ENCODE measurements around the gene DGKI.

DGKI gene

GRCh38 chr7:137717045-137717444, 129.7 kb downstream of the DGKI start:
- H3K27me3 ChIP-seq (ENCODE audit: control insufficient read depth in 3 of 3, insufficient read depth in 3 of 3, low read depth in 1 of 3, low read length in 3 of 3), result no peaks in the 10 kb centered on the region
- H3K4me2 ChIP-seq (ENCODE audit: insufficient read depth, low read length, poor library complexity, severe bottlenecking), result no peak overlapping the region
- no peak overlapping the region for H4K8ac ChIP-seq (ENCODE audit: low read depth, low read length)
- no peak overlapping the region for H3K4ac ChIP-seq (ENCODE audit: low read length)
- H2BK12ac ChIP-seq (ENCODE audit: low read length), result no peak overlapping the region
- no peak overlapping the region for H3K18ac ChIP-seq (ENCODE audit: low read length)
- no peak overlapping the region for H3K4me3 ChIP-seq (ENCODE audit: low read length in 2 of 2)
- H3K23ac ChIP-seq (ENCODE audit: low read depth, low read length, poor library complexity), result no peak overlapping the region
- H3K27ac ChIP-seq (replicated peaks; ENCODE audit: low read length), result no peak overlapping the region
- no peak overlapping the region for H3K9ac ChIP-seq (ENCODE audit: low read depth, low read length, poor library complexity)
- H2AK5ac ChIP-seq (ENCODE audit: low read depth, low read length), result no peak overlapping the region
- no peak for DNase-seq (ENCODE audit: low spot score)
- H3K14ac ChIP-seq (ENCODE audit: low read length), result no peak overlapping the region
- WGBS, 2 donors (ENCODE audit: extremely low coverage in 2 of 2, insufficient read length in 2 of 2, insufficient replicate concordance in 1 of 2), result no CpG with 5 or more reads among the region's 3 CpGs
- peaks cover 12 to 32% of the 10 kb centered on the region in 2 donors for H3K4me1 ChIP-seq (ENCODE audit: control insufficient read depth in 2 of 2, insufficient read depth in 1 of 2, low read depth in 1 of 2, low read length in 2 of 2)
- H3K36me3 ChIP-seq (replicated peaks in 1 of 2; ENCODE audit: control insufficient read depth in 2 of 2, insufficient read depth in 2 of 2, low read length in 2 of 2), result no peaks in the 10 kb centered on the region
- H3K9me3 ChIP-seq (replicated peaks in 1 of 2; ENCODE audit: control insufficient read depth in 2 of 2, insufficient read depth in 1 of 2, low read depth in 1 of 2, low read length in 2 of 2), result no peaks in the 10 kb centered on the region
- H4K91ac ChIP-seq (ENCODE audit: low read depth, low read length, poor library complexity), result no peak overlapping the region
- H2AFZ ChIP-seq (ENCODE audit: low read length), result no peak overlapping the region
- no peaks in the 10 kb centered on the region for H3K79me1 ChIP-seq (ENCODE audit: low read depth, low read length)
- H2BK5ac ChIP-seq (ENCODE audit: low read length), result no peak overlapping the region
- no peak overlapping the region for H2BK120ac ChIP-seq (ENCODE audit: low read depth, low read length)
- no peak overlapping the region for H2BK15ac ChIP-seq (ENCODE audit: low read length)

- H3K79me1 ChIP-seq (ENCODE audit: low read depth, low read length), result no peaks in the 10 kb centered on the region
- H2BK12ac ChIP-seq (ENCODE audit: low read length), result no peak overlapping the region
- H3K4me2 ChIP-seq (ENCODE audit: insufficient read depth, low read length, poor library complexity, severe bottlenecking), result no peak overlapping the region
- no peak overlapping the region for H3K4me3 ChIP-seq (ENCODE audit: low read length in 2 of 2)
- no peak overlapping the region for H4K91ac ChIP-seq (ENCODE audit: low read depth, low read length, poor library complexity)
- no peak overlapping the region for H2BK120ac ChIP-seq (ENCODE audit: low read depth, low read length)
- H3K9me3 ChIP-seq (replicated peaks in 1 of 2; ENCODE audit: control insufficient read depth in 2 of 2, insufficient read depth in 1 of 2, low read depth in 1 of 2, low read length in 2 of 2), result no peaks in the 10 kb centered on the region
- H3K27ac ChIP-seq (replicated peaks; ENCODE audit: low read length), result no peak overlapping the region
- H3K27me3 ChIP-seq (ENCODE audit: control insufficient read depth in 3 of 3, insufficient read depth in 3 of 3, low read depth in 1 of 3, low read length in 3 of 3), result no peaks in the 10 kb centered on the region
- peak overlapping the region; percentile 32 for H2AFZ ChIP-seq (ENCODE audit: low read length)
- no peak overlapping the region for H2BK15ac ChIP-seq (ENCODE audit: low read length)
- no peak overlapping the region for H3K9ac ChIP-seq (ENCODE audit: low read depth, low read length, poor library complexity)
- no peak overlapping the region for H2AK5ac ChIP-seq (ENCODE audit: low read depth, low read length)
- peaks cover 12 to 32% of the 10 kb centered on the region in 2 donors for H3K4me1 ChIP-seq (ENCODE audit: control insufficient read depth in 2 of 2, insufficient read depth in 1 of 2, low read depth in 1 of 2, low read length in 2 of 2)
- DNase-seq (ENCODE audit: low spot score), result no peak
- WGBS, 2 donors (ENCODE audit: extremely low coverage in 2 of 2, insufficient read length in 2 of 2, insufficient replicate concordance in 1 of 2), result no CpG with 5 or more reads among the region's 5 CpGs
- no peak overlapping the region for H3K14ac ChIP-seq (ENCODE audit: low read length)
- no peaks in the 10 kb centered on the region for H3K36me3 ChIP-seq (replicated peaks in 1 of 2; ENCODE audit: control insufficient read depth in 2 of 2, insufficient read depth in 2 of 2, low read length in 2 of 2)
- no peak overlapping the region for H2BK5ac ChIP-seq (ENCODE audit: low read length)
- no peak overlapping the region for H3K18ac ChIP-seq (ENCODE audit: low read length)
- no peak overlapping the region for H4K8ac ChIP-seq (ENCODE audit: low read depth, low read length)
- H3K23ac ChIP-seq (ENCODE audit: low read depth, low read length, poor library complexity), result no peak overlapping the region
- no peak overlapping the region for H3K4ac ChIP-seq (ENCODE audit: low read length)
Measured at GRCh38 chr7:137716061-137716460, 130.7 kb downstream of the DGKI start.

GRCh38 chr7:137715533-137715932, 131.2 kb downstream of the DGKI start:
- no peak for DNase-seq (ENCODE audit: low spot score)
- no peak overlapping the region for H2BK15ac ChIP-seq (ENCODE audit: low read length)
- no peak overlapping the region for H3K4me2 ChIP-seq (ENCODE audit: insufficient read depth, low read length, poor library complexity, severe bottlenecking)
- peak overlapping the region; percentile 32 for H2AFZ ChIP-seq (ENCODE audit: low read length)
- no peaks in the 10 kb centered on the region for H3K27me3 ChIP-seq (ENCODE audit: control insufficient read depth in 3 of 3, insufficient read depth in 3 of 3, low read depth in 1 of 3, low read length in 3 of 3)
- no peak overlapping the region for H2AK5ac ChIP-seq (ENCODE audit: low read depth, low read length)
- no peaks in the 10 kb centered on the region for H3K9me3 ChIP-seq (replicated peaks in 1 of 2; ENCODE audit: control insufficient read depth in 2 of 2, insufficient read depth in 1 of 2, low read depth in 1 of 2, low read length in 2 of 2)
- no peak overlapping the region for H2BK120ac ChIP-seq (ENCODE audit: low read depth, low read length)
- no peak overlapping the region for H2BK12ac ChIP-seq (ENCODE audit: low read length)
- no peaks in the 10 kb centered on the region for H3K36me3 ChIP-seq (replicated peaks in 1 of 2; ENCODE audit: control insufficient read depth in 2 of 2, insufficient read depth in 2 of 2, low read length in 2 of 2)
- H4K8ac ChIP-seq (ENCODE audit: low read depth, low read length), result no peak overlapping the region
- no peaks in the 10 kb centered on the region for H3K79me1 ChIP-seq (ENCODE audit: low read depth, low read length)
- H3K23ac ChIP-seq (ENCODE audit: low read depth, low read length, poor library complexity), result no peak overlapping the region
- H3K27ac ChIP-seq (replicated peaks; ENCODE audit: low read length), result no peak overlapping the region
- no peak overlapping the region for H4K91ac ChIP-seq (ENCODE audit: low read depth, low read length, poor library complexity)
- H3K18ac ChIP-seq (ENCODE audit: low read length), result no peak overlapping the region
- H3K9ac ChIP-seq (ENCODE audit: low read depth, low read length, poor library complexity), result no peak overlapping the region
- peaks cover 12 to 32% of the 10 kb centered on the region in 2 donors for H3K4me1 ChIP-seq (ENCODE audit: control insufficient read depth in 2 of 2, insufficient read depth in 1 of 2, low read depth in 1 of 2, low read length in 2 of 2)
- no peak overlapping the region for H3K4me3 ChIP-seq (ENCODE audit: low read length in 2 of 2)
- no peak overlapping the region for H3K4ac ChIP-seq (ENCODE audit: low read length)
- no peak overlapping the region for H3K14ac ChIP-seq (ENCODE audit: low read length)
- H2BK5ac ChIP-seq (ENCODE audit: low read length), result no peak overlapping the region

GRCh38 chr7:137715121-137715520, 131.7 kb downstream of the DGKI start:
- no peak overlapping the region for H3K4me3 ChIP-seq (ENCODE audit: low read length in 2 of 2)

More at GRCh38 chr7:137715121-137715520, 131.7 kb downstream of the DGKI start:
- Histone ChIP-seq H4K91ac (ENCODE audit: low read depth, low read length, poor library complexity) (no peak overlapping the region), H3K4me1 (ENCODE audit: control insufficient read depth in 2 of 2, insufficient read depth in 1 of 2, low read depth in 1 of 2, low read length in 2 of 2) (peaks cover 12 to 32% of the 10 kb centered on the region in 2 donors), H3K4me2 (ENCODE audit: insufficient read depth, low read length, poor library complexity, severe bottlenecking) (no peak overlapping the region), H3K4ac (ENCODE audit: low read length) (no peak overlapping the region), H2BK15ac (ENCODE audit: low read length) (no peak overlapping the region), H3K23ac (ENCODE audit: low read depth, low read length, poor library complexity) (no peak overlapping the region), H3K18ac (ENCODE audit: low read length) (no peak overlapping the region), H2BK120ac (ENCODE audit: low read depth, low read length) (no peak overlapping the region), H2BK5ac (ENCODE audit: low read length) (no peak overlapping the region), H4K8ac (ENCODE audit: low read depth, low read length) (no peak overlapping the region), H3K14ac (ENCODE audit: low read length) (no peak overlapping the region), H3K36me3 (replicated peaks in 1 of 2; ENCODE audit: control insufficient read depth in 2 of 2, insufficient read depth in 2 of 2, low read length in 2 of 2) (no peaks in the 10 kb centered on the region), H3K79me1 (ENCODE audit: low read depth, low read length) (no peaks in the 10 kb centered on the region), H3K9me3 (replicated peaks in 1 of 2; ENCODE audit: control insufficient read depth in 2 of 2, insufficient read depth in 1 of 2, low read depth in 1 of 2, low read length in 2 of 2) (no peaks in the 10 kb centered on the region), H2BK12ac (ENCODE audit: low read length) (no peak overlapping the region), H3K27ac (replicated peaks; ENCODE audit: low read length) (no peak overlapping the region), H2AK5ac (ENCODE audit: low read depth, low read length) (no peak overlapping the region), H3K27me3 (ENCODE audit: control insufficient read depth in 3 of 3, insufficient read depth in 3 of 3, low read depth in 1 of 3, low read length in 3 of 3) (no peaks in the 10 kb centered on the region), H2AFZ (ENCODE audit: low read length) (peak overlapping the region; percentile 32), H3K9ac (ENCODE audit: low read depth, low read length, poor library complexity) (no peak overlapping the region)
- no CpG with 5 or more reads among the region's 3 CpGs for WGBS, 2 donors (ENCODE audit: extremely low coverage in 2 of 2, insufficient read length in 2 of 2, insufficient replicate concordance in 1 of 2)
- no peak for DNase-seq (ENCODE audit: low spot score)

All from neuronal stem cell (in vitro differentiated cells).